Kidney (tissue), 14 donors: ENCODE results near the gene KLK3. TPM values are rescaled to one million over a fixed set of nuclear protein-coding genes. Genes with fewer than 3 reads are reported as not detected.

Experiments used
- DNase-seq, 5 donors: peaks; one replicate each; pipeline ENCODE4 v3.0.0-alpha.2; 2013 to 2020
- FAIRE-seq: peaks from 2 replicates; lab custom pipeline; 2012; peaks lifted over from hg19 to GRCh38; lab: Jason Lieb, UNC
- H3K27ac ChIP-seq, 2 donors: one replicate each; pipeline ENCODE4 v1.7.0; 2013; ENCODE audit warnings: low read depth in 2 of 2, low read length in 2 of 2, inconsistent platforms in 1 of 2
- H3K27me3 ChIP-seq: one replicate; pipeline ENCODE4 v1.7.1; 2013; ENCODE audit warnings: low read length, inconsistent platforms; ENCODE audit not compliant: control insufficient read depth, insufficient read depth
- H3K36me3 ChIP-seq, 3 donors: one replicate each; pipeline versions ENCODE4 v1.7.0 to v1.7.1; 2013; ENCODE audit warnings: low read length in 3 of 3, control low read depth in 1 of 3, inconsistent platforms in 1 of 3; ENCODE audit not compliant: insufficient read depth in 3 of 3, control insufficient read depth in 2 of 3
- H3K4me1 ChIP-seq, 3 donors: one replicate each; pipeline versions ENCODE4 v1.7.0 to v1.7.1; 2013; ENCODE audit warnings: low read length in 3 of 3, inconsistent platforms in 1 of 3, low read depth in 1 of 3; ENCODE audit not compliant: control insufficient read depth in 2 of 3, insufficient read depth in 2 of 3
- H3K4me3 ChIP-seq, 3 donors: one replicate each; pipeline versions ENCODE4 v1.7.0 to v1.8.1; 2013; ENCODE audit warnings: low read length in 3 of 3, control low read depth in 1 of 3, inconsistent platforms in 1 of 3
- H3K9ac ChIP-seq, 3 donors: one replicate each; pipeline versions ENCODE4 v1.7.0 to v1.7.1; 2013; ENCODE audit warnings: low read length in 3 of 3, control low read depth in 1 of 3, inconsistent platforms in 1 of 3
- H3K9me3 ChIP-seq, 3 donors: one replicate each; pipeline versions ENCODE4 v1.7.0 to v1.7.1; 2013; ENCODE audit warnings: low read length in 3 of 3, control low read depth in 1 of 3, inconsistent platforms in 1 of 3; ENCODE audit not compliant: control insufficient read depth in 2 of 3, insufficient read depth in 1 of 3
- CTCF ChIP-seq: IDR thresholded peaks from 3 replicates; pipeline ENCODE4 v1.5.1; 2012; ENCODE audit warnings: mild to moderate bottlenecking, moderate library complexity, borderline replicate concordance; ENCODE audit not compliant: insufficient read depth; ENCODE audit errors: extremely low read depth
- intact Hi-C: fragments of 100-400 bp; cut with DNase I; formaldehyde crosslinking; loops from one replicate; pipeline ENCODE4 v1.11.1; 2022
- polyA plus RNA-seq: library from polyadenylated mRNA; stranded (reverse); fragments of 350-450 nt; fragmentation: Illumina TruSeq; extraction: RNeasy Lipid Tissue Mini Kit (QIAGEN cat#74804); gene quantifications from one replicate; pipeline ENCODE4 v1.2.3, GENCODE V29; 2014; ENCODE audit warnings: low read depth, low replicate concordance; ENCODE audit not compliant: insufficient read depth
- total RNA-seq: library from RNA; stranded (reverse); fragmentation: NEBNext Ultra II Directional; extraction: Animal tissue kit (Norgen Biotek cat#: 25700); gene quantifications from one replicate; pipeline ENCODE4 v1.2.1, GENCODE V29; 2021
- donor health status: control.
- donor health status: control.
- donor health status: control.
- donor health status: control.
- donor health status: control.
- donor health status: DM: yes; HTN: yes; CAD: no.
- donor health status: Normal renal cell carcinoma (clear cell type).

The KLK3 gene
- total and polyA plus RNA-seq, 2 donors from 2014 or later, result 1.6 TPM; not detected in 1

GRCh38 chr19:50851620-50852019 is 3.1 kb upstream of the KLK3 start:
- Histone ChIP-seq H3K4me3 (no peak overlapping the region), H3K4me1 (no peaks in the 10 kb centered on the region), H3K27ac (no peak overlapping the region), H3K27me3 (no peaks in the 10 kb centered on the region), H3K36me3 (no peaks in the 10 kb centered on the region), H3K9me3 (no peaks in the 10 kb centered on the region), H3K9ac (no peak overlapping the region)
- DNase-seq (no peak), FAIRE-seq (no peak)
- intact Hi-C loops, result no loop called here
- no peak for TF ChIP-seq CTCF

GRCh38 chr19:50857366-50857765 is 2.7 kb downstream of the KLK3 start:
- H3K9ac ChIP-seq, result no peak overlapping the region
- H3K4me1 ChIP-seq, result no peaks in the 10 kb centered on the region
- DNase-seq, result no peak
- TF ChIP-seq CTCF, result no peak
- no peak overlapping the region for H3K27ac ChIP-seq
- H3K4me3 ChIP-seq, result no peak overlapping the region
- H3K27me3 ChIP-seq, result no peaks in the 10 kb centered on the region
- peaks cover 0 to 8% (median 0%) of the 10 kb centered on the region in 3 donors for H3K9me3 ChIP-seq
- no peak for FAIRE-seq
- intact Hi-C loops, result no loop called here
- H3K36me3 ChIP-seq, result no peaks in the 10 kb centered on the region

- no peak overlapping the region for H3K4me3 ChIP-seq
- H3K36me3 ChIP-seq, result no peaks in the 10 kb centered on the region
- peak in 2 of 5 donors; percentile 13 to 21 for DNase-seq
- H3K9ac ChIP-seq, result no peak overlapping the region
- peaks cover 0 to 8% (median 0%) of the 10 kb centered on the region in 3 donors for H3K9me3 ChIP-seq
- H3K27me3 ChIP-seq, result no peaks in the 10 kb centered on the region
- intact Hi-C loops, result no loop called here
- H3K4me1 ChIP-seq, result no peaks in the 10 kb centered on the region
- H3K27ac ChIP-seq, result no peak overlapping the region
- no peak for FAIRE-seq
- no peak for TF ChIP-seq CTCF
Observed at GRCh38 chr19:50858886-50859285, 4.2 kb downstream of the KLK3 start.

DNA sequence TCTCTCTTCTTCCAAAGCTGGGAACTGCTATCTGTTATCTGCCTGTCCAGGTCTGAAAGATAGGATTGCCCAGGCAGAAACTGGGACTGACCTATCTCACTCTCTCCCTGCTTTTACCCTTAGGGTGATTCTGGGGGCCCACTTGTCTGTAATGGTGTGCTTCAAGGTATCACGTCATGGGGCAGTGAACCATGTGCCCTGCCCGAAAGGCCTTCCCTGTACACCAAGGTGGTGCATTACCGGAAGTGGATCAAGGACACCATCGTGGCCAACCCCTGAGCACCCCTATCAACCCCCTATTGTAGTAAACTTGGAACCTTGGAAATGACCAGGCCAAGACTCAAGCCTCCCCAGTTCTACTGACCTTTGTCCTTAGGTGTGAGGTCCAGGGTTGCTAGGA is 5.1 kb downstream of the KLK3 start:
- Histone ChIP-seq H3K36me3 (no peaks in the 10 kb centered on the region), H3K27ac (no peak overlapping the region), H3K4me1 (no peaks in the 10 kb centered on the region), H3K4me3 (no peak overlapping the region), H3K27me3 (no peaks in the 10 kb centered on the region), H3K9ac (no peak overlapping the region), H3K9me3 (peaks cover 0 to 8% (median 0%) of the 10 kb centered on the region in 3 donors)
- intact Hi-C loops, result no loop called here
- FAIRE-seq (no peak), DNase-seq (no peak)
- TF ChIP-seq CTCF, result no peak
